ENCODE results near the gene DNAJB13. TPM values are rescaled to one million over a fixed set of nuclear protein-coding genes. Genes with fewer than 3 reads are reported as not detected.

The DNAJB13 gene
- total RNA-seq, 4 donors from 2014 or later, result not detected

- Histone ChIP-seq H3K36me3 (peaks cover 0 to 35% of the 10 kb centered on the region in 2 donors), H3K27ac (peak overlapping the region in 3 of 4 donors; percentile 77 to 84 (median 79)), H3K4me1 (peaks cover 3 to 27% (median 21%) of the 10 kb centered on the region in 3 donors), H3K9me3 (no peaks in the 10 kb centered on the region), H3K4me3 (no peak overlapping the region), H3K27me3 (no peaks in the 10 kb centered on the region)
- no peak for ATAC-seq
- no peak for TF ChIP-seq POLR2A (IDR thresholded peaks at IDR 0.05)
- TF ChIP-seq POLR2AphosphoS5 (IDR thresholded peaks at IDR 0.05), result no peak
- no peak for TF ChIP-seq EP300 (IDR thresholded peaks at IDR 0.05)
- TF ChIP-seq CTCF (IDR thresholded peaks at IDR 0.05), result no peak
- WGBS, 2 donors (ENCODE audit: low coverage in 1 of 2), result 82 to 88% methylated on average over 3 to 4 of the region's 4 CpGs
Measured at GRCh38 chr11:74019860-74020259, 69.0 kb downstream of the DNAJB13 start.

Other genes starting within 250 kb of the DNAJB13 start
- gene RAB6A, start 190.0 kb upstream of the DNAJB13 start, total RNA-seq, result 100 to 1,000 TPM; 134 to 168 (median 149) TPM
- gene MRPL48, start 163.2 kb upstream of the DNAJB13 start, total RNA-seq, result 10 to 100 TPM in 3 of 4 donors, 1 to 10 TPM in 1; 8.8 to 46.2 (median 22.2) TPM
- gene COA4, start 74.2 kb upstream of the DNAJB13 start, total RNA-seq, result 10 to 100 TPM; 37.8 to 74.2 (median 58.7) TPM
- 10 to 100 TPM; 16.2 to 30.2 (median 17.8) TPM for gene PAAF1, start 74.0 kb upstream of the DNAJB13 start, total RNA-seq
- gene UCP2, start 31.8 kb downstream of the DNAJB13 start, total RNA-seq, result 10 to 100 TPM in 3 of 4 donors, 1 to 10 TPM in 1; 5.8 to 37.2 (median 33.2) TPM
- gene UCP3, start 58.1 kb downstream of the DNAJB13 start, total RNA-seq, result 1 to 10 TPM in 3 of 4 donors, under 1 TPM in 1; 0.64 to 2.5 (median 1.6) TPM
- gene C2CD3, start 220.0 kb downstream of the DNAJB13 start, total RNA-seq, result 10 to 100 TPM; 11.4 to 30.1 (median 25.3) TPM
- 10 to 100 TPM; 27.1 to 45.3 (median 32.0) TPM for gene PPME1, start 220.3 kb downstream of the DNAJB13 start, total RNA-seq

Data from gastroesophageal sphincter (tissue), 4 donors.